ENCODE data around the gene TOMM34. TPM values are rescaled to one million over a fixed set of nuclear protein-coding genes. Genes with fewer than 3 reads are reported as not detected.

The TOMM34 gene
- total RNA-seq, 6 donors from 2014 or later, result 6.2 to 26.1 (median 13.5) TPM

GRCh38 chr20:44916586-44916985 is 43.6 kb downstream of the TOMM34 start:
- Histone ChIP-seq H3K4me3 (no peak overlapping the region), H3K27ac (no peak overlapping the region), H3K36me3 (peaks cover 0 to 7% (median 3%) of the 10 kb centered on the region in 4 donors), H3K9me3 (no peaks in the 10 kb centered on the region), H3K27me3 (no peaks in the 10 kb centered on the region), H3K4me1 (no peaks in the 10 kb centered on the region)
- no peak for TF ChIP-seq POLR2AphosphoS5 (IDR thresholded peaks at IDR 0.05)
- DNase-seq (peak in 1 of 2 donors; percentile 33), ATAC-seq (ENCODE audit: low FRiP score in 2 of 2) (no peak)
- WGBS, 2 donors, result 94 to 97% methylated on average over 10 to 12 of the region's 12 CpGs

- Histone ChIP-seq H3K4me1 (peaks cover 8 to 16% (median 12%) of the 10 kb centered on the region in 4 donors), H3K27me3 (no peaks in the 10 kb centered on the region), H3K4me3 (no peak overlapping the region), H3K9me3 (no peaks in the 10 kb centered on the region), H3K27ac (no peak overlapping the region), H3K36me3 (peaks cover 0 to 7% (median 2%) of the 10 kb centered on the region in 4 donors)
- no peak for TF ChIP-seq POLR2A (IDR thresholded peaks at IDR 0.05)
- no peak for TF ChIP-seq EP300 (IDR thresholded peaks at IDR 0.05)
- no peak for TF ChIP-seq POLR2AphosphoS5 (IDR thresholded peaks at IDR 0.05)
- TF ChIP-seq CTCF (IDR thresholded peaks at IDR 0.05), result no peak
- DNase-seq (no peak), ATAC-seq (ENCODE audit: low FRiP score in 2 of 2) (no peak)
- WGBS, 2 donors, result 58 to 67% methylated on average over 1 of the region's 1 CpG
Observed at GRCh38 chr20:44914924-44915323, 45.3 kb downstream of the TOMM34 start.

- DNase-seq, result no peak
- TF ChIP-seq POLR2AphosphoS5 (IDR thresholded peaks at IDR 0.05), result no peak
- TF ChIP-seq CTCF (IDR thresholded peaks at IDR 0.05), result no peak
- TF ChIP-seq EP300 (IDR thresholded peaks at IDR 0.05), result no peak
- TF ChIP-seq POLR2A (IDR thresholded peaks at IDR 0.05), result no peak
- Histone ChIP-seq H3K27ac (no peak overlapping the region), H3K4me1 (peaks cover 11 to 28% (median 19%) of the 10 kb centered on the region in 4 donors), H3K9me3 (no peaks in the 10 kb centered on the region), H3K27me3 (no peaks in the 10 kb centered on the region), H3K36me3 (peaks cover 0 to 17% (median 11%) of the 10 kb centered on the region in 4 donors), H3K4me3 (no peak overlapping the region)
- no peak for ATAC-seq (ENCODE audit: low FRiP score in 2 of 2)
- WGBS, 2 donors, result 80 to 86% methylated on average over 2 of the region's 2 CpGs
Observed at GRCh38 chr20:44912189-44912588, 48.0 kb downstream of the TOMM34 start.

- Histone ChIP-seq H3K27me3 (no peaks in the 10 kb centered on the region), H3K9me3 (no peaks in the 10 kb centered on the region), H3K27ac (no peak overlapping the region), H3K4me3 (no peak overlapping the region), H3K4me1 (peaks cover 11 to 28% (median 19%) of the 10 kb centered on the region in 4 donors), H3K36me3 (peaks cover 0 to 25% (median 16%) of the 10 kb centered on the region in 4 donors)
- TF ChIP-seq POLR2AphosphoS5 (IDR thresholded peaks at IDR 0.05), result no peak
- peak in 3 of 6 experiments; percentile 40 to 42 (median 41) for TF ChIP-seq CTCF (IDR thresholded peaks at IDR 0.05)
- 51 to 65% methylated on average over 21 of the region's 21 CpGs for WGBS, 2 donors
- ATAC-seq (ENCODE audit: low FRiP score in 2 of 2) (peak; percentile 56 to 85), DNase-seq (peak; percentile 34 to 89)
Observed at GRCh38 chr20:44911264-44911921, 48.8 kb downstream of the TOMM34 start.

- no peaks in the 10 kb centered on the region for H3K27me3 ChIP-seq
- H3K27ac ChIP-seq, result peak overlapping the region in 1 of 4 donors; percentile 36
- no peak for TF ChIP-seq EP300 (IDR thresholded peaks at IDR 0.05)
- TF ChIP-seq CTCF (IDR thresholded peaks at IDR 0.05), result no peak
- TF ChIP-seq POLR2AphosphoS5 (IDR thresholded peaks at IDR 0.05), result no peak
- TF ChIP-seq POLR2A (IDR thresholded peaks at IDR 0.05), result no peak
- peak in 1 of 2 donors; percentile 7 for ATAC-seq (ENCODE audit: low FRiP score in 2 of 2)
- H3K36me3 ChIP-seq, result peaks cover 0 to 31% (median 21%) of the 10 kb centered on the region in 4 donors
- peak in 1 of 2 donors; percentile 49 for DNase-seq
- no peaks in the 10 kb centered on the region for H3K9me3 ChIP-seq
- H3K4me1 ChIP-seq, result peaks cover 11 to 28% (median 19%) of the 10 kb centered on the region in 4 donors
- H3K4me3 ChIP-seq, result peak overlapping the region in 3 of 4 donors; percentile 68 to 81 (median 76)
- WGBS, 2 donors, result 74 to 76% methylated on average over 17 of the region's 17 CpGs
Observed at GRCh38 chr20:44910690-44911262, 49.4 kb downstream of the TOMM34 start.

All from upper lobe of left lung (tissue), 6 donors.